ENCODE data around the gene HAUS8.

HAUS8 gene

GRCh38 chr19:17114414-17114831, 39.2 kb upstream of the HAUS8 start:
- Histone ChIP-seq H3K9ac (ENCODE audit: low read length) (no peak overlapping the region), H3K9me3 (ENCODE audit: insufficient read depth, low read length) (no peaks in the 10 kb centered on the region), H3K4me2 (ENCODE audit: low read depth, low read length, poor library complexity, severe bottlenecking) (no peak overlapping the region), H3K79me2 (ENCODE audit: insufficient read depth, low read length) (peaks cover 76% of the 10 kb centered on the region), H3K27ac (ENCODE audit: low read depth, low read length) (no peak overlapping the region), H3K36me3 (ENCODE audit: low read length) (no peaks in the 10 kb centered on the region), H3K9me2 (replicated peaks; ENCODE audit: insufficient read depth, low read length) (no peaks in the 10 kb centered on the region), H3K4me3 (ENCODE audit: insufficient read depth, low read length, poor library complexity, severe bottlenecking) (no peak overlapping the region), H4K20me1 (ENCODE audit: low read depth, low read length) (no peaks in the 10 kb centered on the region; the same call in 1 of the 2 replicates), H2AFZ (ENCODE audit: low read depth, low read length, severe bottlenecking) (no peak overlapping the region), H3K27me3 (ENCODE audit: low read length) (no peaks in the 10 kb centered on the region), H3F3A (ENCODE audit: insufficient read depth) (no peaks in the 10 kb centered on the region)
- no peak for TF ChIP-seq EZH2phosphoT487 (conservative IDR thresholded peaks at IDR 0.05; ENCODE audit: low read length)

- Histone ChIP-seq H3K9me3 (ENCODE audit: insufficient read depth, low read length) (no peaks in the 10 kb centered on the region), H3K27ac (ENCODE audit: low read depth, low read length) (no peak overlapping the region), H3K9ac (ENCODE audit: low read length) (no peak overlapping the region), H4K20me1 (ENCODE audit: low read depth, low read length) (no peaks in the 10 kb centered on the region; the same call in 1 of the 2 replicates), H3K4me3 (ENCODE audit: insufficient read depth, low read length, poor library complexity, severe bottlenecking) (no peak overlapping the region), H3K9me2 (replicated peaks; ENCODE audit: insufficient read depth, low read length) (no peaks in the 10 kb centered on the region), H2AFZ (ENCODE audit: low read depth, low read length, severe bottlenecking) (no peak overlapping the region), H3F3A (ENCODE audit: insufficient read depth) (no peaks in the 10 kb centered on the region), H3K27me3 (ENCODE audit: low read length) (no peaks in the 10 kb centered on the region), H3K4me2 (ENCODE audit: low read depth, low read length, poor library complexity, severe bottlenecking) (no peak overlapping the region), H3K36me3 (ENCODE audit: low read length) (no peaks in the 10 kb centered on the region), H3K79me2 (ENCODE audit: insufficient read depth, low read length) (peaks cover 73% of the 10 kb centered on the region)
- no peak for TF ChIP-seq CTCF (IDR thresholded peaks at IDR 0.05; ENCODE audit: insufficient read depth, low read length, poor library complexity, severe bottlenecking)
- no peak for TF ChIP-seq EZH2phosphoT487 (conservative IDR thresholded peaks at IDR 0.05; ENCODE audit: low read length)
These were observed 38.0 kb upstream of the HAUS8 start for GRCh38 chr19:17113127-17113785.

GRCh38 chr19:17112700-17113099, 37.4 kb upstream of the HAUS8 start:
- Histone ChIP-seq H3K9ac (ENCODE audit: low read length) (no peak overlapping the region), H2AFZ (ENCODE audit: low read depth, low read length, severe bottlenecking) (no peak overlapping the region), H3K9me3 (ENCODE audit: insufficient read depth, low read length) (no peaks in the 10 kb centered on the region), H3K27ac (ENCODE audit: low read depth, low read length) (no peak overlapping the region), H3F3A (ENCODE audit: insufficient read depth) (no peaks in the 10 kb centered on the region), H3K79me2 (ENCODE audit: insufficient read depth, low read length) (peaks cover 75% of the 10 kb centered on the region), H3K9me2 (replicated peaks; ENCODE audit: insufficient read depth, low read length) (no peaks in the 10 kb centered on the region), H3K4me3 (ENCODE audit: insufficient read depth, low read length, poor library complexity, severe bottlenecking) (no peak overlapping the region), H3K27me3 (ENCODE audit: low read length) (no peaks in the 10 kb centered on the region), H3K4me2 (ENCODE audit: low read depth, low read length, poor library complexity, severe bottlenecking) (no peak overlapping the region), H4K20me1 (ENCODE audit: low read depth, low read length) (no peaks in the 10 kb centered on the region; the same call in 1 of the 2 replicates), H3K36me3 (ENCODE audit: low read length) (no peaks in the 10 kb centered on the region)
- TF ChIP-seq EZH2phosphoT487 (conservative IDR thresholded peaks at IDR 0.05; ENCODE audit: low read length) (no peak), CTCF (IDR thresholded peaks at IDR 0.05; ENCODE audit: insufficient read depth, low read length, poor library complexity, severe bottlenecking) (no peak)

- no peak overlapping the region for H3K27ac ChIP-seq (ENCODE audit: low read depth, low read length)
- H3K79me2 ChIP-seq (ENCODE audit: insufficient read depth, low read length) = peaks cover 77% of the 10 kb centered on the region
- H3K4me3 ChIP-seq (ENCODE audit: insufficient read depth, low read length, poor library complexity, severe bottlenecking) = no peak overlapping the region
These were observed 37.0 kb upstream of the HAUS8 start for GRCh38 chr19:17112271-17112670.

More at GRCh38 chr19:17112271-17112670, 37.0 kb upstream of the HAUS8 start:
- no peaks in the 10 kb centered on the region for H3K9me3 ChIP-seq (ENCODE audit: insufficient read depth, low read length)
- no peak overlapping the region for H2AFZ ChIP-seq (ENCODE audit: low read depth, low read length, severe bottlenecking)
- no peaks in the 10 kb centered on the region for H3K9me2 ChIP-seq (replicated peaks; ENCODE audit: insufficient read depth, low read length)
- no peak overlapping the region for H3K4me2 ChIP-seq (ENCODE audit: low read depth, low read length, poor library complexity, severe bottlenecking)
- H3F3A ChIP-seq (ENCODE audit: insufficient read depth) = no peaks in the 10 kb centered on the region
- H3K27me3 ChIP-seq (ENCODE audit: low read length) = no peaks in the 10 kb centered on the region
- H3K36me3 ChIP-seq (ENCODE audit: low read length) = no peaks in the 10 kb centered on the region
- no peak for TF ChIP-seq CTCF (IDR thresholded peaks at IDR 0.05; ENCODE audit: insufficient read depth, low read length, poor library complexity, severe bottlenecking)
- TF ChIP-seq EZH2phosphoT487 (conservative IDR thresholded peaks at IDR 0.05; ENCODE audit: low read length) = no peak
- H4K20me1 ChIP-seq (ENCODE audit: low read depth, low read length) = no peaks in the 10 kb centered on the region; the same call in 1 of the 2 replicates
- no peak overlapping the region for H3K9ac ChIP-seq (ENCODE audit: low read length)
